Measurements from ENCODE around the gene PRKG1.

- TF ChIP-seq CTCF (conservative IDR thresholded peaks at IDR 0.05; ENCODE audit: low read depth, low read length), result no peak
- no peak for TF ChIP-seq POLR2A (IDR thresholded peaks at IDR 0.05; ENCODE audit: low read depth, low read length)
- TF ChIP-seq SMC3 (IDR thresholded peaks at IDR 0.05; ENCODE audit: low read depth, low read length), result no peak
- no peak for TF ChIP-seq BHLHE40 (IDR thresholded peaks at IDR 0.05; ENCODE audit: low read depth, low read length)
These were observed 157.5 kb downstream of the PRKG1 start for GRCh38 chr10:51231754-51232153.
